Mesendoderm (in vitro differentiated cells): Measurements from ENCODE around the gene NKRF.

Source experiments
- DNase-seq: peaks from one replicate; pipeline ENCODE4 v3.0.0; 2013
- H2AK5ac ChIP-seq: 2 replicates; pipeline ENCODE4 v1.6.1; 2013; ENCODE audit warnings: low read length, inconsistent platforms
- H2BK120ac ChIP-seq: 2 replicates; pipeline ENCODE4 v1.6.1; 2013; ENCODE audit warnings: low read depth, mild to moderate bottlenecking, low read length, moderate library complexity, mixed read lengths
- H2BK15ac ChIP-seq: replicated peaks from 2 replicates; pipeline ENCODE4 v1.6.1; 2013; ENCODE audit warnings: low read depth, mild to moderate bottlenecking, moderate library complexity
- H2BK5ac ChIP-seq: 2 replicates; pipeline ENCODE4 v1.6.1; 2013; ENCODE audit warnings: low read length, inconsistent platforms
- H3K18ac ChIP-seq: 2 replicates; pipeline ENCODE4 v1.6.1; 2013; ENCODE audit warnings: mild to moderate bottlenecking, low read length, mixed read lengths
- H3K23ac ChIP-seq: one replicate; pipeline ENCODE4 v1.6.1; 2013; ENCODE audit warnings: low read length
- H3K27ac ChIP-seq: 2 replicates; pipeline ENCODE4 v1.5.1; 2013; ENCODE audit warnings: low read depth, mild to moderate bottlenecking, inconsistent platforms, low read length, moderate library complexity
- H3K27me3 ChIP-seq: 2 replicates; pipeline ENCODE4 v1.6.1; 2013; ENCODE audit warnings: low read length, control low read depth, mild to moderate bottlenecking, inconsistent platforms; ENCODE audit not compliant: insufficient read depth, poor library complexity
- H3K36me3 ChIP-seq: 2 replicates; pipeline ENCODE4 v1.6.1; 2013; ENCODE audit warnings: low read length, inconsistent platforms; ENCODE audit not compliant: control insufficient read depth, insufficient read depth
- H3K4ac ChIP-seq: one replicate; pipeline ENCODE4 v1.6.1; 2013; ENCODE audit warnings: low read depth, mild to moderate bottlenecking, low read length, moderate library complexity
- H3K4me1 ChIP-seq: 2 replicates; pipeline ENCODE4 v1.6.1; 2013; ENCODE audit warnings: low read depth, low read length, inconsistent platforms; ENCODE audit not compliant: control insufficient read depth
- H3K4me2 ChIP-seq: 2 replicates; pipeline ENCODE4 v1.6.1; 2013; ENCODE audit warnings: low read length
- H3K4me3 ChIP-seq: 2 replicates; pipeline ENCODE4 v1.5.1; 2013; ENCODE audit warnings: mild to moderate bottlenecking, low read length
- H3K56ac ChIP-seq: one replicate; pipeline ENCODE4 v1.6.1; 2013; ENCODE audit warnings: low read length
- H3K79me1 ChIP-seq: 2 replicates; pipeline ENCODE4 v1.6.1; 2013; ENCODE audit warnings: low read length, inconsistent platforms
- H3K79me2 ChIP-seq: 2 replicates; pipeline ENCODE4 v1.6.1; 2013; ENCODE audit warnings: mild to moderate bottlenecking, low read length; ENCODE audit not compliant: control insufficient read depth, insufficient read depth
- H3K9ac ChIP-seq: 2 replicates; pipeline ENCODE4 v1.6.1; 2013; ENCODE audit warnings: low read length, inconsistent platforms
- H4K5ac ChIP-seq: one replicate; pipeline ENCODE4 v1.6.1; 2013; ENCODE audit warnings: low read length
- H4K8ac ChIP-seq: one replicate; pipeline ENCODE4 v1.6.1; 2013; ENCODE audit warnings: low read depth, mild to moderate bottlenecking, control low read depth, low read length, moderate library complexity
- WGBS: extraction: QIAGEN DNeasy Blood & Tissue Kit; methylation state at CpG from one replicate; pipeline ENCODE4 v1.1.7; 2013; ENCODE audit warnings: low lambda C conversion rate, missing lambda C conversion rate; ENCODE audit not compliant: insufficient coverage; ENCODE audit errors: extremely low coverage; 5-methylcytosine and 5-hydroxymethylcytosine counted together

Gene NKRF

DNA sequence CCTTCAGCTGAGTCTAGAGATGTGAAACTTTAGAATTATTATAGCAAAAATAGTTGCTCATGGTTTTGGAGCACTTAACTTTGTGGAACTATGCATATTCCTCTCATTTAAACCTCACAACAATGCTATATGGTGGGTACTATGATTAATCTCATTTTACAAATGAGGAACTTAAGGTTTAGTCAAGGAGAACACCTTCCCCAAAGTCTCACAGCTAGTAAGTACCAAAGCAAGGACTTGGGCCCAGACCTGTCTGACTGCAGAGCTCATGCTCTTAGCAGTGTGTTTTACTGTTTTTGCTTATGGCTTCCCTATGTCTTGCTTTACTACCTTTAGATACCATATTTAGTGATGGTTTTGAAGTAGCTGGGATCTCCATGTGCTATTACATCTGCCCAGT lies 26.8 kb downstream of the NKRF start:
- H4K5ac ChIP-seq: no peak overlapping the region
- H3K23ac ChIP-seq: no peak overlapping the region
- no peak overlapping the region for H2BK15ac ChIP-seq
- no peak overlapping the region for H3K56ac ChIP-seq
- H2AK5ac ChIP-seq: no peak overlapping the region
- H3K4me3 ChIP-seq: no peak overlapping the region
- H2BK120ac ChIP-seq: no peak overlapping the region
- H2BK5ac ChIP-seq: no peak overlapping the region
- H4K8ac ChIP-seq: no peak overlapping the region
- no peak overlapping the region for H3K4ac ChIP-seq
- H3K27me3 ChIP-seq: no peaks in the 10 kb centered on the region
- H3K4me2 ChIP-seq: no peak overlapping the region
- no peaks in the 10 kb centered on the region for H3K36me3 ChIP-seq
- DNase-seq: no peak
- no peaks in the 10 kb centered on the region for H3K4me1 ChIP-seq
- peaks cover 4% of the 10 kb centered on the region for H3K79me2 ChIP-seq
- no peaks in the 10 kb centered on the region for H3K79me1 ChIP-seq
- H3K9ac ChIP-seq: no peak overlapping the region
- no peak overlapping the region for H3K27ac ChIP-seq
- H3K18ac ChIP-seq: no peak overlapping the region

GRCh38 chrX:119574394-119575266 lies 31.6 kb downstream of the NKRF start, which contains the start of gene UBE2A:
Gene UBE2A (plus strand): TSS chrX:119574563. CDS start chrX:119574712, 149 bp downstream.
- peak; percentile 93 for DNase-seq
- Histone ChIP-seq H2AK5ac (no peak within 1 kb of the TSS), H3K79me2 (peaks cover 4% of the 10 kb centered on the region), H2BK120ac (no peak within 1 kb of the TSS), H3K4me3 (peak within 1 kb of the TSS; percentile 72), H3K36me3 (no peaks in the 10 kb centered on the region), H2BK5ac (no peak within 1 kb of the TSS), H3K18ac (peak within 1 kb of the TSS; percentile 98), H3K4me1 (no peaks in the 10 kb centered on the region), H3K23ac (no peak within 1 kb of the TSS), H3K27me3 (no peaks in the 10 kb centered on the region), H3K9ac (peak within 1 kb of the TSS; percentile 85), H4K8ac (peak within 1 kb of the TSS; percentile 93), H3K27ac (peak within 1 kb of the TSS; percentile 76), H4K5ac (no peak within 1 kb of the TSS), H3K56ac (peak within 1 kb of the TSS; percentile 89), H3K4me2 (peak within 1 kb of the TSS; percentile 73), H3K4ac (peak within 1 kb of the TSS; percentile 36), H3K79me1 (no peaks in the 10 kb centered on the region), H2BK15ac (no peak within 1 kb of the TSS)
- no CpG with 5 or more reads among the region's 86 CpGs for WGBS

DNA sequence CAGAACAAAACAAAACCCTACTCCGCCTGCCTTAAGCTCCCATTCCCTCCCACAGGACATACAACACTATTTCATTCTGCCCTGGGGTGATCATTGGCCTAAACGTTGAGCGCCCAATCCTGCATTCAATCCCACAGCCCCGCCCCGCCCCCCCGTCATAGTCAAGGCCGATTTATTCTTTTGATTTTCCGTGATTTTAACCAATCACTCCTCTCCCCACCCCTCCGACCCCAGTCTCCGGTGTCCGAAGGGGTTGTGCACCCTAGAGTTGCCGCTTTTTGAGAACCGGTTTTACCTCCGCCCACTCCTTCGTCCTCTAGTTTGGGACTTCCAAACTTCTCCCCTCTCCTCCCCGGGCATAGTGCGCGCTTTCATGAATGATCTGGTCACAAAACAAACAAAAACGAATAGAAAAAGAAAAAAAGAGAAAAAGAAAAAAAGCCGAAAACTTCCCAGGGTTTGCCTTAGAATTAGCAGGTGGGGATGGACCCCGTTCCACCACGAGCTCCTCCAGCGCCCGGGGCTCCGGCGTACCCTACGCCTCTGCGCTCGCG lies 32.3 kb downstream of the NKRF start:
- Histone ChIP-seq H3K27ac (no peak overlapping the region), H3K4me3 (peak overlapping the region; percentile 56), H2BK5ac (no peak overlapping the region), H4K8ac (no peak overlapping the region), H3K4me2 (peak overlapping the region; percentile 38), H3K4ac (peak overlapping the region; percentile 36), H2BK120ac (no peak overlapping the region), H4K5ac (no peak overlapping the region), H3K18ac (peak overlapping the region; percentile 84), H2BK15ac (no peak overlapping the region), H3K4me1 (no peaks in the 10 kb centered on the region), H3K23ac (no peak overlapping the region), H3K79me1 (no peaks in the 10 kb centered on the region), H3K79me2 (peaks cover 4% of the 10 kb centered on the region), H3K27me3 (no peaks in the 10 kb centered on the region), H3K36me3 (no peaks in the 10 kb centered on the region), H3K56ac (peak overlapping the region; percentile 74), H2AK5ac (no peak overlapping the region), H3K9ac (peak overlapping the region; percentile 58)
- DNase-seq: peak; percentile 54
- WGBS: no CpG with 5 or more reads among the region's 30 CpGs

- no peak overlapping the region for H3K23ac ChIP-seq
- H3K79me1 ChIP-seq: no peaks in the 10 kb centered on the region
- no peak overlapping the region for H3K18ac ChIP-seq
- no peaks in the 10 kb centered on the region for H3K4me1 ChIP-seq
- no peak overlapping the region for H3K56ac ChIP-seq
- H2BK15ac ChIP-seq: no peak overlapping the region
- DNase-seq: peak; percentile 67
- H2AK5ac ChIP-seq: no peak overlapping the region
- WGBS: no CpG with 5 or more reads among the region's 3 CpGs
- H3K4ac ChIP-seq: no peak overlapping the region
- H2BK5ac ChIP-seq: no peak overlapping the region
- H3K4me3 ChIP-seq: no peak overlapping the region
- no peaks in the 10 kb centered on the region for H3K36me3 ChIP-seq
- no peak overlapping the region for H3K4me2 ChIP-seq
- no peak overlapping the region for H3K27ac ChIP-seq
- no peak overlapping the region for H2BK120ac ChIP-seq
- no peak overlapping the region for H4K5ac ChIP-seq
- no peaks in the 10 kb centered on the region for H3K27me3 ChIP-seq
- no peak overlapping the region for H3K9ac ChIP-seq
- peaks cover 4% of the 10 kb centered on the region for H3K79me2 ChIP-seq
- H4K8ac ChIP-seq: no peak overlapping the region
These were observed 33.0 kb downstream of the NKRF start for GRCh38 chrX:119573222-119573621.

DNA sequence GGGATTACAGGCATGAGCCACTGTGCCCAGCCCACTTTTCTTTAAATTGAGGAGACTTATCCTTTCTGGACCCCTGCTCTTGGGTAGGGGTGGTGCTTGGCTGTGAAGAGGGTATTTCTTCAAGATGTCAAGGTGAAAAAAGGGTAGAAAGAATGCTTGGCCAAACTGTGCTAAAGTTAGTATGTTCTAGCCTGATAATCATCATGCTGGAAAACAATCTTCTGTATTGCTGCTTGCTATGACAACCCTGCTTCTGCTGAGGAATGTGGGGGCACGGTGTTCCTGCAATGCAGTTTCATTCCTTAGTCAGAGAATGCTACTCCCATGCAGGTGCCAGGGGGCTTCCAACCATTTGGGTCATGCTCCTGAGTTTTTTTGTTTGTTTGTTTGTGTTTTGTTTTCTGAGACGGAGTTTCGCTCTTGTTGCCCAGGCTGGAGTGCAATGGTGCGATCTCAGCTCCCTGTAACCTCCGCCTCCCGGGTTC lies 35.8 kb downstream of the NKRF start:
- WGBS: no CpG with 5 or more reads among the region's 6 CpGs
- H3K27ac ChIP-seq: no peak overlapping the region
- DNase-seq: peak; percentile 28
- no peak overlapping the region for H3K4ac ChIP-seq
- no peak overlapping the region for H3K4me3 ChIP-seq
- no peak overlapping the region for H2AK5ac ChIP-seq
- H2BK5ac ChIP-seq: no peak overlapping the region
- H3K79me2 ChIP-seq: peaks cover 2% of the 10 kb centered on the region
- H3K56ac ChIP-seq: no peak overlapping the region
- H3K18ac ChIP-seq: no peak overlapping the region
- H4K5ac ChIP-seq: no peak overlapping the region
- H3K27me3 ChIP-seq: no peaks in the 10 kb centered on the region
- H3K23ac ChIP-seq: no peak overlapping the region
- no peak overlapping the region for H3K4me2 ChIP-seq
- H2BK120ac ChIP-seq: no peak overlapping the region
- H3K36me3 ChIP-seq: no peaks in the 10 kb centered on the region
- H2BK15ac ChIP-seq: no peak overlapping the region
- no peak overlapping the region for H3K9ac ChIP-seq
- no peak overlapping the region for H4K8ac ChIP-seq
- H3K79me1 ChIP-seq: no peaks in the 10 kb centered on the region
- no peaks in the 10 kb centered on the region for H3K4me1 ChIP-seq
